ENCODE data around the gene MPL.

MPL gene

DNA sequence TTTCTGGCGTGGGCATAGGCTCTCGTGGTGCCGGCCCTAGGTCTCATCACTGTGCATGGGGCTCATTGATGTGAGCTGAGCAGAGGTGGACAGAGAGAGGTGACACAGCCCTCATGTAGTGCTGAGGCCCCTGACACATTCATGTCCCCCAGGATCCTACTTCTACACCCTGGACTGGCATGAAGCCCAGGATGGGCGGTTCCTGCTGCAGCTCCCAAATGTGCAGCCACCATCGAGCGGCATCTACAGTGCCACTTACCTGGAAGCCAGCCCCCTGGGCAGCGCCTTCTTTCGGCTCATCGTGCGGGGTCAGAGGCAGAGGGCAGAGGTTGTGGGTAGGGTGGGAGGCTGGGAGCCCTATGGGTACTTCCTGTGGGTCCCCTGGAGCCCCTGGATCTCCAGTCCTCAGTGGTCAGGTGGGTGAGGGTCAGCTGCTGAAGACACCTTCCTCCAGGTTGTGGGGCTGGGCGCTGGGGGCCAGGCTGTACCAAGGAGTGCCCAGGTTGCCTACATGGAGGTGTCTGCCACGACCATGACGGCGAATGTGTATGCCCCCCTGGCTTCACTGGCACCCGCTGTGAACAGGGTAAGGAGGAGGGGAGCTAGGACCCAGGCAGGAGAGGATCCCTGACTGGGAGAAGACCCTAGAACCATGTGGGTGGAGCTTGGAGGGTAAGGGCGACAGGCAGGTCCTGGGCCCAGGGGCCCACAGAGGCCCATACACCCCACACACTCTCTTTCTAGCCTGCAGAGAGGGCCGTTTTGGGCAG lies 30.7 kb upstream of the MPL start:
- TF ChIP-seq, protein P1, sequence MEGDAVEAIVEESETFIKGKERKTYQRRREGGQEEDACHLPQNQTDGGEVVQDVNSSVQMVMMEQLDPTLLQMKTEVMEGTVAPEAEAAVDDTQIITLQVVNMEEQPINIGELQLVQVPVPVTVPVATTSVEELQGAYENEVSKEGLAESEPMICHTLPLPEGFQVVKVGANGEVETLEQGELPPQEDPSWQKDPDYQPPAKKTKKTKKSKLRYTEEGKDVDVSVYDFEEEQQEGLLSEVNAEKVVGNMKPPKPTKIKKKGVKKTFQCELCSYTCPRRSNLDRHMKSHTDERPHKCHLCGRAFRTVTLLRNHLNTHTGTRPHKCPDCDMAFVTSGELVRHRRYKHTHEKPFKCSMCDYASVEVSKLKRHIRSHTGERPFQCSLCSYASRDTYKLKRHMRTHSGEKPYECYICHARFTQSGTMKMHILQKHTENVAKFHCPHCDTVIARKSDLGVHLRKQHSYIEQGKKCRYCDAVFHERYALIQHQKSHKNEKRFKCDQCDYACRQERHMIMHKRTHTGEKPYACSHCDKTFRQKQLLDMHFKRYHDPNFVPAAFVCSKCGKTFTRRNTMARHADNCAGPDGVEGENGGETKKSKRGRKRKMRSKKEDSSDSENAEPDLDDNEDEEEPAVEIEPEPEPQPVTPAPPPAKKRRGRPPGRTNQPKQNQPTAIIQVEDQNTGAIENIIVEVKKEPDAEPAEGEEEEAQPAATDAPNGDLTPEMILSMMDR (IDR thresholded peaks at IDR 0.05; ENCODE audit: low read depth, low read length): no peak
- H3K4me3 ChIP-seq (ENCODE audit: low read depth, low read length): no peak overlapping the region

DNA sequence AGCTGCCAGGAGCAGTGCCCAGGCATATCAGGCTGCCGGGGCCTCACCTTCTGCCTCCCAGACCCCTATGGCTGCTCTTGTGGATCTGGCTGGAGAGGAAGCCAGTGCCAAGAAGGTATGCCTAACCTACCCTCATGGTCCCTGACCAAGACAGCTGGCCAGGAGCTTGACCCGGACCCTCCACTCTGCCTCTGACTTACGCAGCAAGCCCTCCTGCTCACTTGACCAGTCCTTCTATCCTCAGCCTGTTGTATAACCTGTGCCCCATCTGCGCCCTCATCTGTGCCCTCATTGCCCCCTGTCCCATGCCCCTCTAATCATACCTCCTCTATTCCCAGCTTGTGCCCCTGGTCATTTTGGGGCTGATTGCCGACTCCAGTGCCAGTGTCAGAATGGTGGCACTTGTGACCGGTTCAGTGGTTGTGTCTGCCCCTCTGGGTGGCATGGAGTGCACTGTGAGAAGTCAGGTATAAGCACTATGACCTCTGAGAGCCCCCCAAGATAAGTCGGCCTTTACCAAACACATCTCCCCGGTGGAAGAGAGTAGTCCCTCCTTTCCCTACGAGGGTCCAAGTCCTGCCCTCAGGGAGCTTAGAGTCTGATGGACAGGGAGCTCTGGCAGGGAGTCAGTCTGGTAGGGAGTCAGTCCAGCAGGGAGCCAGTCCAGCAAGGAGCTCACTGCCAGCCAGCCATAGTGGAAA lies 30.0 kb upstream of the MPL start:
- H3K4me3 ChIP-seq (ENCODE audit: low read depth, low read length): no peak overlapping the region
- TF ChIP-seq, protein P1 (IDR thresholded peaks at IDR 0.05; ENCODE audit: low read depth, low read length): no peak

DNA sequence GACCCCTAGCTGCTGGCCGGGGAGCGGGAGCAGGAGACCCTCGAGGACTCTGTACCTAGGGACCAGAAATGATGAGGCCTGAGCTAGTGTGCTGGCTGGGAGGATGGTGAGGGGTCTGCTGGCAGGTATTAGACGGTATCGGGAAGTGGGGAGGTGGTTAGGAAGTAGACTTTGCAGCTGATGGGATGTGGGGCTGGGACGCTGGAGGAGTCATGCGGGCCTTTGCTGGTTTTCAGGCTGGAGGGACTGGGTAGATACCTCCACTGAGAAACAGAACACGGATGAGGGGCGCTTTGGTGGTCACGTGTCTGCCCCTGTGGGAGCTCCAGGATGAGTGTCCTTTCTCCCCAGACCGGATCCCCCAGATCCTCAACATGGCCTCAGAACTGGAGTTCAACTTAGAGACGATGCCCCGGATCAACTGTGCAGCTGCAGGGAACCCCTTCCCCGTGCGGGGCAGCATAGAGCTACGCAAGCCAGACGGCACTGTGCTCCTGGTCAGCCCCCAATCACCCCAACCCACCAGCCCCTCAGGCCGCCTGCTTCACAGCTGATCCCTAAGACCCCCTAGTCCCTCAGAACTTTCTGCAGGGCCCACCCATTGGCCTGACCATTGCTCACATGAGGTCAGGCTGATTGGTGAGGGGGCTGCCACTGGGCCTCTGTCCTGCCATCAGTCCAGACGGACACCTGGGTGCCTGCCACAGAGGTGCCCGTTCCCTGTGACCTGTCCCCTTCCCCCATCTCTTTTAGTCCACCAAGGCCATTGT lies 28.8 kb upstream of the MPL start:
- TF ChIP-seq, protein P1 (IDR thresholded peaks at IDR 0.05; ENCODE audit: low read depth, low read length): no peak
- no peak overlapping the region for H3K4me3 ChIP-seq (ENCODE audit: low read depth, low read length)

DNA sequence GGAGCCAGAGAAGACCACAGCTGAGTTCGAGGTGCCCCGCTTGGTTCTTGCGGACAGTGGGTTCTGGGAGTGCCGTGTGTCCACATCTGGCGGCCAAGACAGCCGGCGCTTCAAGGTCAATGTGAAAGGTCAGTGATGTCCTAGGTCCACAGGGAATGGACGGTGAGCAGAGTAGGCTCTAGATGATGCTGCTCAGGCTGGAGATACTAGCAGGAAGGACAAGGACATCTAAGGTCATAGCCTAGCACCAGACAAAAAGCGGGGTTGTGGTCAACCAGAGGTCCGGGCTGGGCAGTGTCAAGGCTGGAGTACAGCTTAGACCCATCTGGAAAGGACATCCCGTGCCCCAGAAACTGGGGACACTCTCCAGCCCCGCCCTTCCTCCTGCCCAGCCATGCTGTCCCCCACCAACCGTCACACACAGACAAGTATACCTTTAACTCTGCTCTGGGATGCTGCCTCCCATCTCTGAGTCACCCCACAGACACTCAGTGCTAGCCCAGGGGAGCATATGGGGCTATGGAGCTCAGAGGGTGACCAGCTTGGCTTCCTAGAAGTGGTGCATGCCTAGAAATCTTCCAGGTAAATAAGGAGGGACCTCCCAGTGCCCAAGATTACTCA lies 28.1 kb upstream of the MPL start:
- TF ChIP-seq, protein P1 (IDR thresholded peaks at IDR 0.05; ENCODE audit: low read depth, low read length): no peak
- H3K4me3 ChIP-seq (ENCODE audit: low read depth, low read length): no peak overlapping the region

DNA sequence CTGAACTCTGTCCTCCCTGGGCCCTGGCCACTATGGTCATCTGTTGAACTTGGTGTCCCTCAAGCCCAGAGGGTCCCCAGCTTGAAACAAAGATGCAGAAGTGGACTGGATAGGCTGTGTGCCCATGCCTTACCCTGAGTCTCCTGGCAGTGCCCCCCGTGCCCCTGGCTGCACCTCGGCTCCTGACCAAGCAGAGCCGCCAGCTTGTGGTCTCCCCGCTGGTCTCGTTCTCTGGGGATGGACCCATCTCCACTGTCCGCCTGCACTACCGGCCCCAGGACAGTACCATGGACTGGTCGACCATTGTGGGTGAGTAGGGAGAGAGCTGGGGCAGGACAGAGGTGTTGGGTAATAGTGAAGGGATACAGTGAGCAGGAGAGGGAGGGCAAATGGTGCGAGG lies 26.1 kb upstream of the MPL start:
- no peak overlapping the region for H3K4me3 ChIP-seq (ENCODE audit: low read depth, low read length)
- TF ChIP-seq, protein P1 (IDR thresholded peaks at IDR 0.05; ENCODE audit: low read depth, low read length): no peak

DNA sequence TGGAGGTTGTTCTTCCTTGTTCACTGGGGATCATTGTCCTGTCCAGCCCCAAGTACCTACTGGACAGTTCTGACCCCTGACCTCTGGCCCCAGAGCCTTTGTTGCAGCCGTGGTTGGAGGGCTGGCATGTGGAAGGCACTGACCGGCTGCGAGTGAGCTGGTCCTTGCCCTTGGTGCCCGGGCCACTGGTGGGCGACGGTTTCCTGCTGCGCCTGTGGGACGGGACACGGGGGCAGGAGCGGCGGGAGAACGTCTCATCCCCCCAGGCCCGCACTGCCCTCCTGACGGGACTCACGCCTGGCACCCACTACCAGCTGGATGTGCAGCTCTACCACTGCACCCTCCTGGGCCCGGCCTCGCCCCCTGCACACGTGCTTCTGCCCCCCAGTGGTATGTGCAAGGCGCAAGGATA lies 25.4 kb upstream of the MPL start:
- H3K4me3 ChIP-seq (ENCODE audit: low read depth, low read length): no peak overlapping the region
- TF ChIP-seq, protein P1 (IDR thresholded peaks at IDR 0.05; ENCODE audit: low read depth, low read length): no peak
